NCI-H1092 (cell line): ENCODE data around the gene POU2F3.

Experiments
- DNase-seq: peaks from one replicate; lab custom pipeline; 2025; lab: John Stamatoyannopoulos, UW

The POU2F3 gene

GRCh38 chr11:120239713-120240640 is at the start of gene POU2F3:
TSS of gene POU2F3 (plus strand) at chr11:120240140. CDS start at chr11:120240344, 204 bp downstream.
- DNase-seq: no peak

GRCh38 chr11:120191058-120191457 is 48.9 kb upstream of the POU2F3 start:
- DNase-seq: no peak

GRCh38 chr11:120192831-120193625 is 46.9 kb upstream of the POU2F3 start:
- DNase-seq: no peak

- no peak for DNase-seq
Measured at GRCh38 chr11:120194166-120194565, 45.8 kb upstream of the POU2F3 start.

- DNase-seq: no peak
Measured at GRCh38 chr11:120195601-120196320, 44.2 kb upstream of the POU2F3 start.

- no peak for DNase-seq
Measured at GRCh38 chr11:120196826-120197225, 43.1 kb upstream of the POU2F3 start.

GRCh38 chr11:120197251-120197891 is 42.6 kb upstream of the POU2F3 start:
- DNase-seq: no peak

GRCh38 chr11:120197977-120198376 is 42.0 kb upstream of the POU2F3 start:
- no peak for DNase-seq

GRCh38 chr11:120198403-120198786 is 41.5 kb upstream of the POU2F3 start:
- DNase-seq: no peak

GRCh38 chr11:120198787-120199469 is 41.0 kb upstream of the POU2F3 start:
- DNase-seq: no peak

GRCh38 chr11:120199613-120200012 is 40.3 kb upstream of the POU2F3 start:
- DNase-seq: no peak

GRCh38 chr11:120200677-120201076 is 39.3 kb upstream of the POU2F3 start:
- DNase-seq: no peak

- DNase-seq: no peak
Measured at GRCh38 chr11:120201653-120202052, 38.3 kb upstream of the POU2F3 start.

- DNase-seq: no peak
Measured at GRCh38 chr11:120203626-120204025, 36.3 kb upstream of the POU2F3 start.

GRCh38 chr11:120205596-120206161 is 34.3 kb upstream of the POU2F3 start:
- no peak for DNase-seq

GRCh38 chr11:120207512-120207911 is 32.4 kb upstream of the POU2F3 start:
- DNase-seq: no peak

GRCh38 chr11:120208001-120208441 is 31.9 kb upstream of the POU2F3 start:
- no peak for DNase-seq

- no peak for DNase-seq
Measured at GRCh38 chr11:120208777-120209176, 31.2 kb upstream of the POU2F3 start.

- no peak for DNase-seq
Measured at GRCh38 chr11:120209746-120210625, 30.0 kb upstream of the POU2F3 start.
